WERI-Rb-1 (cell line): ENCODE results near the gene KAT6B.

ENCODE experiments used
- DNase-seq: peaks from one replicate; pipeline ENCODE4 v3.0.0-alpha.2; 2020
- H3K27ac ChIP-seq: fragments of 250-450 bp; sonication (Bioruptor Pico); 2 replicates; pipeline ENCODE4 v1.5.1; 2020; ENCODE audit warnings: mild to moderate bottlenecking, moderate library complexity
- H3K27me3 ChIP-seq: fragments of 250-450 bp; sonication (Bioruptor Pico); 2 replicates; pipeline ENCODE4 v1.5.1; 2021; ENCODE audit warnings: mild to moderate bottlenecking, low read depth, moderate library complexity; ENCODE audit not compliant: insufficient read depth, severe bottlenecking
- H3K36me3 ChIP-seq: fragments of 250-450 bp; sonication (Bioruptor Pico); 2 replicates; pipeline ENCODE4 v1.5.1; 2020; ENCODE audit warnings: mild to moderate bottlenecking, moderate library complexity
- H3K4me3 ChIP-seq: 2 replicates; pipeline ENCODE4 v1.5.1; 2011; ENCODE audit warnings: low read depth, mild to moderate bottlenecking, control low read depth, low read length
- H3K9me3 ChIP-seq: fragments of 250-450 bp; sonication (Bioruptor Pico); 2 replicates; pipeline ENCODE4 v1.5.1; 2021; ENCODE audit warnings: mild to moderate bottlenecking, moderate library complexity; ENCODE audit not compliant: severe bottlenecking
- TF ChIP-seq, protein P1 (sequence below): IDR thresholded peaks from 2 replicates; pipeline ENCODE4 v1.5.1; 2011; ENCODE audit warnings: low read depth, mild to moderate bottlenecking, control low read depth, inconsistent platforms, low read length

The KAT6B gene

DNA sequence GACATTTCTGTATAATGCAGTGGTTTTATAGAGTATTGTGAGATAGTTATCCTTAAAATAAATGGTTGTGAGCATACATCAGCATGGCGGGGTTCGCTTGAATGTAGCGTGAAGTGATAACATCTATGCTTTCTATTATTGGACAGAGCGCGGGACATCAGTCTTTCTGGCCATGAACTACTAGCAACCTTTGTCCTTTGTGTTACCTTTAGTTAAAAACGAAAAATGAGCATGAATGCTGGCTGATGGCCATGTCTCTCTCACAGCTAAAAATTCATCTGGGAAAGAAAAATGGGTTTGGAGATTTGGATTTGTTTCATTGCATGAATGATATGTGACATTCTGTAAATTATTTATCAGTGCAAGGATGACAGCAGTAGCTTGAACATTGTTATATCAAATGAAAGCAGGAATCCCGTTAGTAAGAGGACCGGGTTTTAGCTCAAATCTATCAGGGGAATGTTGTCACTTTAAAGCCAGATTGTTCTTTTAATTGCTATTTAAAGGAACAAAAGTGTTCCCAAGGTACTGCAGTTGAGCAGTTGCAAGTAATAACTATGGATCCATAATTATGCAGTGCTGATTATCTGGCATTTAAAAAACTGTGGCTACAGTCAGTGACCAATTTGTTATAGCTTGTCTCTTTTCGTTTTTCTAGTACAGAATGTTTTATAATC, 131.0 kb downstream of the KAT6B start:
- no peak for DNase-seq
- Histone ChIP-seq H3K4me3 (no peak overlapping the region), H3K27ac (no peak overlapping the region), H3K9me3 (no peaks in the 10 kb centered on the region), H3K36me3 (no peaks in the 10 kb centered on the region), H3K27me3 (no peaks in the 10 kb centered on the region)
- TF ChIP-seq, protein P1, sequence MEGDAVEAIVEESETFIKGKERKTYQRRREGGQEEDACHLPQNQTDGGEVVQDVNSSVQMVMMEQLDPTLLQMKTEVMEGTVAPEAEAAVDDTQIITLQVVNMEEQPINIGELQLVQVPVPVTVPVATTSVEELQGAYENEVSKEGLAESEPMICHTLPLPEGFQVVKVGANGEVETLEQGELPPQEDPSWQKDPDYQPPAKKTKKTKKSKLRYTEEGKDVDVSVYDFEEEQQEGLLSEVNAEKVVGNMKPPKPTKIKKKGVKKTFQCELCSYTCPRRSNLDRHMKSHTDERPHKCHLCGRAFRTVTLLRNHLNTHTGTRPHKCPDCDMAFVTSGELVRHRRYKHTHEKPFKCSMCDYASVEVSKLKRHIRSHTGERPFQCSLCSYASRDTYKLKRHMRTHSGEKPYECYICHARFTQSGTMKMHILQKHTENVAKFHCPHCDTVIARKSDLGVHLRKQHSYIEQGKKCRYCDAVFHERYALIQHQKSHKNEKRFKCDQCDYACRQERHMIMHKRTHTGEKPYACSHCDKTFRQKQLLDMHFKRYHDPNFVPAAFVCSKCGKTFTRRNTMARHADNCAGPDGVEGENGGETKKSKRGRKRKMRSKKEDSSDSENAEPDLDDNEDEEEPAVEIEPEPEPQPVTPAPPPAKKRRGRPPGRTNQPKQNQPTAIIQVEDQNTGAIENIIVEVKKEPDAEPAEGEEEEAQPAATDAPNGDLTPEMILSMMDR, result no peak

DNA sequence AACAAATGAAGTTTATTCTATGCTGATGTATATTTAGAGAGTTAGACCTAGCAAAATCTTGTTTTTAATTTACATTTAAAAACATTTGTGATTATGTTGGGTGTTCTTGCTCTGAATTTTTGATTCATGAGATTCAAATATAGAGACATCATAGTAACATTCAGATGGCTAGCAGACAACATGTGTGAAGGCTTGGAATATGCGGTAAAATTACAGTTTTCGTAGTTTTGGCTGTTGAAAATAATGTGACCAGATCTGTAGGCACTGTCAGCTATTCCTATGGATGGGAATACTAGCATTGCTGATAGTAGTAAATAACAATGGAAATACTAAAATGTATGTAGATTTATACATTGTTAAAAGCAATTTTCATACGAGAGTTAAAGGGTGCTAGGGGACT, 131.9 kb downstream of the KAT6B start:
- no peaks in the 10 kb centered on the region for H3K9me3 ChIP-seq
- no peak overlapping the region for H3K27ac ChIP-seq
- no peak for DNase-seq
- no peak overlapping the region for H3K4me3 ChIP-seq
- no peaks in the 10 kb centered on the region for H3K36me3 ChIP-seq
- TF ChIP-seq, protein P1, result no peak
- no peaks in the 10 kb centered on the region for H3K27me3 ChIP-seq

DNA sequence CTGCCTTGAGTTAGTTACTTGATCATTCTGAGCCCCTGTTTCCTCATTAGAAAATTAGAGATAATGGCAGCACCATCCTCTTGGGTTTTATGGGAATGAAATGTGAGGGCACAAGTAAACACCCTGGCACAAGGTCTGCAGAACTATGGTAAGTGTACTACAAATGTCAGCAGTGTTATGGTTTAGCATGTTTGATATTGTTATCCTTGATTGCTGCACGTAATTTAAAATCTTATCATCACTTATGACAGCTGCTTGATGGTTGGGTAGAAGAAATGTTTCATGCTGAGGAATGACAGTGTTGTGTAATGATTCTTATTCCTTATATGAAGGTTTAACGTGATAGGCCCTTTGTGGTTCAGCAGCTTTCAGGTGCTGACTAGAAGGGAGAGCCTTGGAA, 134.3 kb downstream of the KAT6B start:
- H3K27me3 ChIP-seq, result no peaks in the 10 kb centered on the region
- TF ChIP-seq, protein P1, result no peak
- H3K27ac ChIP-seq, result no peak overlapping the region
- DNase-seq, result no peak
- peaks cover 2% of the 10 kb centered on the region for H3K9me3 ChIP-seq
- no peaks in the 10 kb centered on the region for H3K36me3 ChIP-seq
- no peak overlapping the region for H3K4me3 ChIP-seq

DNA sequence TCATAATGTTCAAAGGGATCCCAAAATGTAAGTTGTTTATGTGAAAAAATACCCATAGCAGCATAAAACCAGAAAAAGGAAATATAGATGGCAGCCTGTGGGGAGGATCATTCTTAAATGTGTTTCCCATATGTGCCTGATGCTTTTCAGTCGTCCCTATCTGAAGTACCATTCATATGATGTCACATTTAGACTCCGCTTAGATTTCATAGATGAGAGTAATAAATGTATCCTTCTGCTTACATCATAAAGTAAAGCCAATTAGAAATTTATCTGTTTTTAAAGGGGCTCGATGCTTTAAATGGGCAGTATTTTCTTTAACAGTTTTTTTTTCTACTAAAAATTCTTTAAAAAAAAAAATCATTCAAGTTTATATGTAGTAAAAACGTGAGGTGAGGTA, 136.1 kb downstream of the KAT6B start:
- Histone ChIP-seq H3K36me3 (no peaks in the 10 kb centered on the region), H3K27ac (no peak overlapping the region)
- no peak for DNase-seq

DNA sequence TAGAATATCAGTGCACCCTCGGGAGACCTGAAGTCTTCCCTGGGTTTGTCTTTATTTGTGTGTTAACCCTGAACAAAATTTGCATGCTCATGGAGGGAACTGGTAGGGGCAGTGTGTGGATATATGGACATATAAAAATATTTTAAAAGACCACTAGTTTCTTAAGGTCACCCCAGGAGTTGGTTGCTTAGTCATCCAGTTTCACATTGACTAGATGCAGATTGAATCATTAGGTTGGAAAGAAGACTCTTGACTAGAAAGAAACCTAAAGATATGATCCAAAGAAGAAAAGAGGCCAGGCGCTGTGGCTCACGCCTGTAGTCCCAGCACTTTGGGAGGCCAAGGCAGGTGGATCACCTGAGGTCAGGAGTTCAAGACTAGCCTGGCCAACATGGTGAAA, 137.1 kb downstream of the KAT6B start:
- H3K36me3 ChIP-seq, result no peaks in the 10 kb centered on the region
- peaks cover 9% of the 10 kb centered on the region for H3K9me3 ChIP-seq
- no peaks in the 10 kb centered on the region for H3K27me3 ChIP-seq
- TF ChIP-seq, protein P1, result no peak
- H3K27ac ChIP-seq, result no peak overlapping the region
- DNase-seq, result no peak
- H3K4me3 ChIP-seq, result no peak overlapping the region

More for the DNA sequence above, 136.1 kb downstream of the KAT6B start:
- H3K27me3 ChIP-seq, result no peaks in the 10 kb centered on the region
- H3K9me3 ChIP-seq, result peaks cover 9% of the 10 kb centered on the region
- TF ChIP-seq, protein P1, result no peak
- H3K4me3 ChIP-seq, result no peak overlapping the region
